WTC11 (cell line): ENCODE results near the gene COL20A1. TPM values are rescaled to one million over a fixed set of nuclear protein-coding genes. Genes with fewer than 3 reads are reported as not detected.
A peak's percentile ranks its signal among the peaks of the same experiment; 100 is the strongest.

Experiments used
- AFF4 ChIP-seq: sonication (generic); formaldehyde crosslinking; IDR thresholded peaks from 2 replicates; pipeline ENCODE4 v1.8.1; 2023; ENCODE audit warnings: mild to moderate bottlenecking, missing genetic modification reagents, borderline replicate concordance
- ARID4B ChIP-seq: sonication (generic); formaldehyde crosslinking; IDR thresholded peaks from 2 replicates; pipeline ENCODE4 v1.8.0; 2023; ENCODE audit warnings: missing genetic modification reagents, mild to moderate bottlenecking, borderline replicate concordance
- CREM ChIP-seq: sonication (generic); formaldehyde crosslinking; IDR thresholded peaks from 2 replicates; pipeline ENCODE4 v1.8.1; 2022; ENCODE audit warnings: mild to moderate bottlenecking, missing genetic modification reagents, moderate library complexity
- ELF4 ChIP-seq: sonication (generic); formaldehyde crosslinking; IDR thresholded peaks from 2 replicates; pipeline ENCODE4 v1.8.1; 2022; ENCODE audit warnings: low read depth, mild to moderate bottlenecking, moderate library complexity, missing genetic modification reagents
- ERG ChIP-seq: fragments of 250-450 bp; sonication (Bioruptor Pico); IDR thresholded peaks from 2 replicates; pipeline ENCODE4 v1.8.0; 2021; ENCODE audit warnings: mild to moderate bottlenecking
- ETV6 ChIP-seq: sonication (generic); formaldehyde crosslinking; IDR thresholded peaks from 2 replicates; pipeline ENCODE4 v1.8.1; 2022; ENCODE audit warnings: mild to moderate bottlenecking, missing genetic modification reagents
- HMGA2 ChIP-seq: fragments of 250-450 bp; sonication (Bioruptor Pico); IDR thresholded peaks from 2 replicates; pipeline ENCODE4 v1.4.0; 2021; ENCODE audit warnings: mild to moderate bottlenecking, moderate library complexity
- PREB ChIP-seq: sonication (generic); formaldehyde crosslinking; IDR thresholded peaks from 2 replicates; pipeline ENCODE4 v1.8.1; 2022; ENCODE audit warnings: mild to moderate bottlenecking, missing genetic modification reagents, moderate library complexity, borderline replicate concordance
- SP1 ChIP-seq: sonication (generic); formaldehyde crosslinking; conservative IDR thresholded peaks from 2 replicates; pipeline ENCODE4 v1.8.1; 2022; ENCODE audit warnings: missing genetic modification reagents
- USF1 ChIP-seq: sonication (generic); formaldehyde crosslinking; IDR thresholded peaks from 2 replicates; pipeline ENCODE4 v1.8.0; 2022; ENCODE audit warnings: mild to moderate bottlenecking, missing genetic modification reagents
- ZNF232 ChIP-seq: sonication (generic); formaldehyde crosslinking; IDR thresholded peaks from 2 replicates; pipeline ENCODE4 v1.8.0; 2022; ENCODE audit warnings: mild to moderate bottlenecking, missing genetic modification reagents
- ZNF281 ChIP-seq: sonication (generic); formaldehyde crosslinking; IDR thresholded peaks from 2 replicates; pipeline ENCODE4 v1.8.0; 2023; ENCODE audit warnings: mild to moderate bottlenecking, missing genetic modification reagents
- ZNF423 ChIP-seq: fragments of 250-450 bp; sonication (Bioruptor Pico); IDR thresholded peaks from 2 replicates; pipeline ENCODE4 v2.1.2; 2022; ENCODE audit warnings: mild to moderate bottlenecking, moderate library complexity
- total RNA-seq: library from RNA; stranded (reverse); gene quantifications from 3 replicates; pipeline ENCODE4 v1.2.3, GENCODE V29; 2021

COL20A1 gene
- total RNA-seq, 1 experiment from 2014 or later: 1.3 TPM

GRCh38 chr20:63377256-63377941, 84.4 kb downstream of the COL20A1 start (continued):
- TF ChIP-seq USF1 (peak; percentile 65; the same call in 1 of the 2 replicates), ZNF232 (CRISPR knock-in tag) (0 out of 2 replicates have a peak, but pooled peaks have one; percentile 58), SP1 (CRISPR knock-in tag) (no peak), ZNF281 (CRISPR knock-in tag) (peak; percentile 88), ERG (CRISPR knock-in tag) (no peak), PREB (CRISPR knock-in tag) (no peak), AFF4 (CRISPR knock-in tag) (no peak), ETV6 (CRISPR knock-in tag) (no peak), ELF4 (CRISPR knock-in tag) (no peak), ZNF423 (CRISPR knock-in tag) (peak; percentile 57; the same call in 1 of the 2 replicates), HMGA2 (CRISPR knock-in tag) (no peak), ARID4B (CRISPR knock-in tag) (no peak), CREM (CRISPR knock-in tag) (no peak)
